GM08714 (cell line): ENCODE measurements around the gene TNFSF10.

ENCODE experiments used
- H3K4me3 ChIP-seq: fragments of 200-500 bp; sonication (Bioruptor generic); 2 replicates; pipeline ENCODE4 v1.5.1; 2014; ENCODE audit warnings: mild to moderate bottlenecking, low read length, inconsistent platforms
- ZNF274 ChIP-seq: IDR thresholded peaks from 2 replicates; pipeline ENCODE4 v1.6.1; 2012; ENCODE audit warnings: mild to moderate bottlenecking, low read depth, low read length

The TNFSF10 gene

DNA sequence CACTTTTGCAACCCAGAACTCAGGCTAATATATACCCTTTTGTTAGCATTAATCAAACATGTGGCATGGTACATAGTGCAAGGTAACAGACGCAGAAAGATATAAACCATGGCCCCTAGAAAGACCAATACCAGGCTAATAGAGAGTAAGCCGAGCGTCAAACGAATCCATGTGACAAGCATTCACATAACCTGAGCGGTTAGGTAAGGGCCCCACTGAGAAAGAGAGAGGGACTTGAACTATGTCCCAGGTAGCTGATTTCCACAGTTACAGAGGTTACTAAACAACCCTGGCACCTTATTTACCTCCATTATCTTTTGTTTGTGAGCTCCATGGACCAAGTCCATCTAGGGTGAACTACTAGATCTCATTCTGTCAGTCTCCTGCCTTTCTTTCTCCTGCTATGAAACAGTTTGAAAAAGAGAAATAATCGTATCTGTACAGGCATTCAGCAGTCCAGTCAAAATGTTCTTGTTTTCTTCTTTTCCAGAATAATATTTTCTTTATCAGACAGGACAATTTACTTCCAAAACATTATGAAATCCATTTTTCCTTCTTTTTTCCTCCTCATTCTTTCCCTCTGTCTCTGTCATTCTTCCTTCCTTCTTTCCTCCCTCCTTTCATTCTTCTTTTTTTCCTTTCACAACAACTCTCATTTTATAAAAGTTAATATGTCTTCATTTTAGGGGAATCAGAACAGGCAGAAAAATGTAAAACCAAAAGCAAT, 30.5 kb upstream of the TNFSF10 start:
- no peak for TF ChIP-seq ZNF274
- H3K4me3 ChIP-seq: no peak overlapping the region

- no peak for TF ChIP-seq ZNF274
Observed at GRCh38 chr3:172552607-172553006, 29.4 kb upstream of the TNFSF10 start.

DNA sequence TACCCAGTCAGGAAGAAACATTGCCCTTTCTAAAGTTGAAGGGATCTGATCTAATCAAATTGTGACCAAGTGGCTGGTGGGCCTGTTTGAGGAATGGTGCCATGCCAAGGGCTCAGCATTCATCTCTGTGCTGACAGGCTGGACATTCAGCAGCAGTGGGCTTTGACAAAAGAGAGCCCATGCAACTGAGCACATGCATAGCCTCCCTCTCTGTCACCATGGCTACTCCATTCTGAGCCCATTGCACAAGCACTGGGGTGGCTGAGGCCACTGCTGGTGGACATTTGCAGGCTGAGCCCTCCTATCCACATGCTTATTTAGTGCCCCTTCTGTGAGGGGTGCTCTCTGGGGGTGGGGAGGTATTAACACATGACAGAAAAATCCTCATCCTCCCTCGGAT, 28.6 kb upstream of the TNFSF10 start:
- TF ChIP-seq ZNF274: no peak
- H3K4me3 ChIP-seq: no peak overlapping the region

More at GRCh38 chr3:172552607-172553006, 29.4 kb upstream of the TNFSF10 start:
- H3K4me3 ChIP-seq: no peak overlapping the region

DNA sequence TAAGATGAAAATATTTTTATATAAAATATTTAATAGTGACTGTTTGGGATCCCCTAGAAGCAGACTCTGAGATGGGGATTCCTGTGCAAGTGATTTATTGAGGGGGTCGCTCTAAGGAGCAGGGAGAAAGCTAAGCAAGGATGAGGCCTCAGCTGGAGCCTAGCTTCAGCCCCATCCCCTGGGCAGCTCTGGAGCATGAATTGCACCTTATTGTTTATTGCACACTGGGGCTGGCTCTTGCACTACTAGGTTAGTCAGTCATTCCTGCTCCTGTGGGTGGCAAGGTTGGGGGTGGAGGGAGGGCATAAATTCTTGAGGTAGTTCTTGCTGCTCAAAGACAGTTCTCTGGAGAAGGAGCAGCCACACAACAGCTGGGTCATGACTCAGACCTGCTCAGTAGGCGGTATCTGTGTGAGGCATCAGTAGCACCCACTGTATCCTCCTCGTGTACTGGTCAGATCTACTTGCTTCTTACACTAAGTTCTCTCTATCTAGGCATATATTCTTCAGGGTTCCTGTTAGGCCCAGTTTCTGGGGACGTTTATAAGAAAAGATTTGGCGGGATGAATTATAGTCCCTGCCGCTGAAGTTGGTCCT, 27.2 kb upstream of the TNFSF10 start:
- no peak for TF ChIP-seq ZNF274
- no peak overlapping the region for H3K4me3 ChIP-seq

DNA sequence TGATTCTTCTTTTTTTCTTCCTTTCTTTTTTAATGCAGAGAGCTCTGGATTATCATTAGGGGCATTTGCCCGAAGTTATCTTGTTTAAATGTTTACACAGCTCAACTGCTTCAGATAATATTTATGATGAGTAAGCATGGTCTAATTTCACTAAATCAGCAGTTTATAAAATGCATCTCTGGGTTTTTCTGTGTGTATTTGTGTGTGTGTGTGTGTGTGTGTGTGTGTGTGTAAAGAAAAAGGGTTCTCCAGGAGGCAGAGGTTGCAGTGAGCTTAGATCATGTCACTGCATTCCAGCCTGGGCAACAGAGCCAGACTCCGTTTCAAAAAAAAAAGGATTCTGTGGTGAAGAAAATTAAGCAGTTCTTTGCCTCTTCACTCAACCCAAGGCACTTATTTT, 25.9 kb upstream of the TNFSF10 start:
- TF ChIP-seq ZNF274: no peak
- no peak overlapping the region for H3K4me3 ChIP-seq

GRCh38 chr3:172546628-172547214, 23.5 kb upstream of the TNFSF10 start:
- TF ChIP-seq ZNF274: no peak
- H3K4me3 ChIP-seq: no peak overlapping the region

DNA sequence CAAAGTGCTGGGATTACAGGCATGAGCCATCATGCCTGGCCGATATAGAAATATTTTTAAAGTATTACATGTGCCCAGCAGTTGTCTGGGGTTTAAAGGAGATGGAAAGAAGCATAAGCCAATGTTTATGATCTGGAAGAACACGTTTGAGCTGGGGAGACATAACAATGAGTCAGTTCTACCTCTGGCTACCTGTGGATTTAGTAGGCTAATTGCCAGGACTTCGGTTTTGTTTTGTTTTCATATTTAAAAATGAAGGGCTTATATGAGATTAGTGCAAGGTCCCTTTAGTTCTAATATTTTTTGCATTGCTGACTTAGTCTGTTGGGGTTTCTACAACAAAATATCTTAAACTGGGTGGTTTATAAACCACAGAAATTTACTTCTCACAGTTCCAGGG, 22.9 kb upstream of the TNFSF10 start:
- no peak overlapping the region for H3K4me3 ChIP-seq
- TF ChIP-seq ZNF274: no peak

GRCh38 chr3:172544404-172544803, 21.2 kb upstream of the TNFSF10 start:
- TF ChIP-seq ZNF274: no peak
- no peak overlapping the region for H3K4me3 ChIP-seq

DNA sequence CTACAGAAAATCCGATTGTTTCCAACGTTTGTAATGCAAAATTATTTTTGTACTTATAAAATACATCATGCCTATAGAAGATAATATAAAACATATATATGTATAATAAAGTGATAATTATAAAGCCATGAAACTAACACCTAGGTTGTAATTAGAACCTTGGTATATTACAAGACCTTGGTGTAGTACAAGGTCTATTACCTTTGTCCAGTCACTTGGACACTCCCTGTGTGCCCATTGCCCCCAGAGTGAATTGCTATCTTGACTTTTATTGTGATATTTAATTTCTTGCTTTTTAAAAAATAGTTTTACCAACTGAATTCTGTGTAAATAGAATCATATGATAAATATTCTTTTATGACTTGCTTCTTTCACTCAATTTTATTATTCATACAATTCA, 20.7 kb upstream of the TNFSF10 start:
- no peak for TF ChIP-seq ZNF274
- H3K4me3 ChIP-seq: no peak overlapping the region

- no peak for TF ChIP-seq ZNF274
- H3K4me3 ChIP-seq: no peak overlapping the region
Observed at GRCh38 chr3:172543419-172543818, 20.2 kb upstream of the TNFSF10 start.

DNA sequence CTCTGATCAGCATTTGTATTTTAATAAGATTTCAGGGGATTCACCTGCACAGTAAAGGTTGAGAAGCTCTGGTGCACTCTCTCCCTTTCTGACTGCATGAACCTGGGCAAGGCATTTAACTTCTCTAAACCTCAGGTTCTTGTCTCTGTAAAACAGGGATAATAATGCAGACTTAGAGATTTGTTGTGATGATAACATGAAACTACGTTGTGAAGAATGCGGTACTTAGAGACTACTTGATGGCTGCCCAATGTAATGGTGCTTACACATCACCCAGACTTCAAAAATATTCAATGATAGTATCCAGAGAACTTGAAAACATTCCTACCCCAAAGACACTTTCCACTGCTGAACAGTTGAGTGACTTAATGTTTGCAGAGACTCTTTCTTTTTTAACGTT, 19.8 kb upstream of the TNFSF10 start:
- no peak overlapping the region for H3K4me3 ChIP-seq
- TF ChIP-seq ZNF274: no peak

DNA sequence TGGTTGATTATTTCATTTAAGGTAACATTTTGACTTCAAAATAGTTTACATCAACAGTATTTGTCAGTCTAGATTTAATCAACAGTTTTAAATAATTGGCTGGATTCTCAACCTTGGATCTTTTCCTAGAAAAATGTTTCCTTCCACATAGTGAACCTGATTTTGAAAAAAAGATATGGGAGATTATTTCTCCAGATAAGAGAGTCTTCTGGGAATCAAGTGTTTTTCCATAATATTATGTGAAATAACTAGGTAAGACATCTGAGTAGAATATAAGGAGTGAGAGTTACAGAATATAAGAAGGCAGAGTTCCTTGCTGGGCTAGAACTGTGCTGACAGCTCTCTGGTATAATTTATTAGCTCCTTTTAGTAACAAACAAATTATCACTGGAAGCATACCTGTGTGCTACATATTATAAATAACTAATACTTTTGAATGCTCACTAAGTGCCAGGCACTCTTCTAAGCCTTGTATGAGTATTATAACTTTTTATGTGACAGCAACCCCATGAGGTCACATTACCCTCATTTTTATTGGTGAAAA, 18.8 kb upstream of the TNFSF10 start:
- H3K4me3 ChIP-seq: no peak overlapping the region
- TF ChIP-seq ZNF274: no peak

DNA sequence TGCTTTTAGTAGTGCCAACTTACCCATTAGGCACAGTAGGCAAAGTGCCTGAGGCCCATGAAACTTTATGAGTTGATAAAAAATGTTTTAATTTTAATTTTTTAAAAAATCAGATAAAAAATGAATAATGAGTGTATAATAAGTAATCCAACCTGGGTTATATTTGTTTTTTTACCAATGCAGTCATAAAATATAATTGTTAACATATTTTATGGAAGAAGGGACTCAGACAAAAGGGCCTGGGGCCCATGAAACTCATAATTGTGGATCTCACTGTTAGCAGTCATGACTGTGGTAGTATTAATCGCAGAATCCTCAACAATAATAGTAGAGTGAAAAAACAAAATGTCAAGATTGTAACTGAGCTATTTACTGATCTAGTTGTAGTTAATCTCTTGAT, 16.8 kb upstream of the TNFSF10 start:
- no peak for TF ChIP-seq ZNF274
- no peak overlapping the region for H3K4me3 ChIP-seq

DNA sequence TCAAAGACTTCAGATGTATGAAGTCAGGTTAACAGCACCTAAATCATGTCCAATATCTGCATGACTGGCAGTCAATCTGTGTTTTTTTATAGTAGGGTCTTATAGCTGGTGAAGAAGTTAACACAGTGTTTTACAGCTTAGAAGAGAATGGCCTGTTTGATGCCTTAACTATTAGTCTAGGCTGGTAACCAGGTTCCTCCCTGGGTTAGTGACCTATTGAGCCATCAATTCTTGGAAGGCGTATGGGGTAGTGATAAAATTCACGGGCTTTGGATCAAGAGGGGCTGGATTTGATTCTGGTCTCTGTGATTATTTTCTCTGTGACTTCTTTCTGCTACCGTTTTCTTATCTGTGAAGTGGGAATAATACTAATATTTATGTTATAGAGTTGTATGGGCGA, 16.0 kb upstream of the TNFSF10 start:
- TF ChIP-seq ZNF274: no peak
- no peak overlapping the region for H3K4me3 ChIP-seq
